GM12891 (cell line): ENCODE data around the gene TTLL1.

Source experiments
- PAX5 ChIP-seq: IDR thresholded peaks from 2 replicates; pipeline ENCODE4 v1.6.1; 2011; ENCODE audit warnings: low read length, moderate library complexity, mild to moderate bottlenecking; ENCODE audit not compliant: insufficient read depth, severe bottlenecking
- POLR2A ChIP-seq: IDR thresholded peaks from 2 replicates; pipeline ENCODE4 v1.6.1; 2011; ENCODE audit warnings: low read depth, low read length, control low read depth
- POLR2AphosphoS5 ChIP-seq: IDR thresholded peaks from 2 replicates; pipeline ENCODE4 v1.6.1; 2011; ENCODE audit warnings: low read depth, low read length, control low read depth
- POU2F2 ChIP-seq: IDR thresholded peaks from 2 replicates; pipeline ENCODE4 v1.6.1; 2011; ENCODE audit warnings: low read depth, mild to moderate bottlenecking, control low read depth, low read length, moderate library complexity
- SPI1 ChIP-seq: IDR thresholded peaks from 2 replicates; pipeline ENCODE4 v1.6.1; 2011; ENCODE audit warnings: low read depth, low read length, control low read depth
- TAF1 ChIP-seq: IDR thresholded peaks from 2 replicates; pipeline ENCODE4 v1.6.1; 2011; ENCODE audit warnings: low read depth, low read length, control low read depth

DNA sequence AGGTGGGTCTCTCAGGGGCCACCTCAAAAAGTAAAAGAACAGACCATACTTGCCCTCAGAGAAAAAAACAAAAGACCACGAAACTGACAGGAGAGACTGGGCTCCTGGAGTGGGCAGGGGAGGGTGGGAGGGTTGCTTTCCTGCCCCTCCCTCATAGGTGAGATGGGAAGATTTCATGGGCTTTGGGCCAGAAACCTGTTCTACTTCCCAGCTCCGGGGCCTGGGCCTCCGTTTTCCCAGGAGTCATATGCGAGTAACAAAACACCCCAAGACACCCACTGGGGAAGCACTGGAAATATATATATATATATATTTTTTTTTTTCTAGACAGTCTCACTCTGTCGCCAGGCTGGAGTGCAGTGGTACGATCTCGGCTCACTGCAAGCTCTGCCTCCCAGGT, 31.6 kb downstream of the TTLL1 start:
- TF ChIP-seq POLR2A, result no peak
- TF ChIP-seq POLR2AphosphoS5, result no peak
- TF ChIP-seq TAF1, result no peak
- no peak for TF ChIP-seq POU2F2
- no peak for TF ChIP-seq SPI1
- TF ChIP-seq PAX5, result no peak
